Endodermal cell (in vitro differentiated cells): ENCODE results near the gene YIF1A. TPM values are rescaled to one million over a fixed set of nuclear protein-coding genes. Genes with fewer than 3 reads are reported as not detected.

Experiments
- DNase-seq: peaks from one replicate; pipeline ENCODE4 v3.0.0-alpha.2; 2017
- H3K27ac ChIP-seq: 2 replicates; pipeline ENCODE4 v1.5.1; 2013; ENCODE audit warnings: mild to moderate bottlenecking, low read depth, low read length, moderate library complexity
- H3K27me3 ChIP-seq: 2 replicates; pipeline ENCODE4 v1.6.1; 2013; ENCODE audit warnings: mild to moderate bottlenecking, low read length, moderate library complexity; ENCODE audit not compliant: insufficient read depth, control insufficient read depth, poor library complexity, severe bottlenecking
- H3K36me3 ChIP-seq: 2 replicates; pipeline ENCODE4 v1.7.0; 2013; ENCODE audit warnings: mild to moderate bottlenecking, low read length, moderate library complexity; ENCODE audit not compliant: control insufficient read depth, insufficient read depth
- H3K4me1 ChIP-seq: one replicate; pipeline ENCODE4 v1.7.0; 2013; ENCODE audit warnings: low read length; ENCODE audit not compliant: control insufficient read depth, insufficient read depth
- H3K4me3 ChIP-seq: 2 replicates; pipeline ENCODE4 v1.5.1; 2013; ENCODE audit warnings: mild to moderate bottlenecking, low read length, moderate library complexity
- H3K9ac ChIP-seq: 2 replicates; pipeline ENCODE4 v1.6.1; 2013; ENCODE audit warnings: mild to moderate bottlenecking, low read length, moderate library complexity; ENCODE audit not compliant: poor library complexity, severe bottlenecking; ENCODE audit errors: extremely low read depth
- H3K9me3 ChIP-seq: 2 replicates; pipeline ENCODE4 v1.6.1; 2013; ENCODE audit warnings: mild to moderate bottlenecking, low read length, moderate library complexity; ENCODE audit not compliant: control insufficient read depth
- H3K27ac Mint-ChIP-seq: 2 replicates; pipeline ENCODE4 v1.8.0; 2020; ENCODE audit warnings: mixed read lengths
- H3K27me3 Mint-ChIP-seq: 2 replicates; pipeline ENCODE4 v1.8.0; 2021; ENCODE audit warnings: mild to moderate bottlenecking, mixed read lengths; ENCODE audit not compliant: insufficient read depth
- H3K36me3 Mint-ChIP-seq: 2 replicates; pipeline ENCODE4 v1.8.0; 2020; ENCODE audit warnings: low read depth, mixed read lengths
- H3K4me1 Mint-ChIP-seq: 2 replicates; pipeline ENCODE4 v1.8.0; 2020; ENCODE audit warnings: mixed read lengths
- H3K4me3 Mint-ChIP-seq: 2 replicates; pipeline ENCODE4 v1.8.0; 2020; ENCODE audit warnings: mild to moderate bottlenecking, moderate library complexity, mixed read lengths
- H3K9me3 Mint-ChIP-seq: 2 replicates; pipeline ENCODE4 v1.8.0; 2020; ENCODE audit warnings: mild to moderate bottlenecking, mixed read lengths
- CTCF ChIP-seq: fragments of 200-600 bp; sonication (generic); conservative IDR thresholded peaks from 2 replicates; pipeline ENCODE4 v1.5.0; 2021; ENCODE audit warnings: antibody characterized with exemption, mild to moderate bottlenecking
- WGBS, 2 experiments: methylation state at CpG; one replicate each; pipeline versions ENCODE4 v1.1.5 to v1.1.7; 2013; ENCODE audit warnings: missing lambda C conversion rate in 2 of 2, mixed read lengths in 1 of 2; ENCODE audit not compliant: insufficient coverage in 1 of 2, insufficient read length in 1 of 2; 5-methylcytosine and 5-hydroxymethylcytosine counted together
- total RNA-seq, 2 donors: library from RNA; stranded (reverse); fragmentation: NEBNext Ultra II Directional in 1 of 2; extraction: Animal tissue kit (Norgen Biotek cat#: 25700) in 1 of 2; gene quantifications; 2 replicates in 1 of 2; 3 replicates in 1 of 2; pipeline ENCODE4 v1.2.1, GENCODE V29; 2021

The YIF1A gene
- total RNA-seq, 2 donors from 2014 or later: 70.6 to 80.1 TPM

GRCh38 chr11:66262696-66263095 lies 26.2 kb downstream of the YIF1A start:
- Mint-ChIP-seq H3K36me3 (peaks cover 47% of the 10 kb centered on the region), H3K27me3 (no peaks in the 10 kb centered on the region), H3K27ac (no peak overlapping the region), H3K4me3 (no peak overlapping the region), H3K4me1 (peaks cover 5% of the 10 kb centered on the region), H3K9me3 (no peaks in the 10 kb centered on the region)
- Histone ChIP-seq H3K9me3 (no peaks in the 10 kb centered on the region), H3K4me1 (no peaks in the 10 kb centered on the region), H3K9ac (no peak overlapping the region), H3K4me3 (no peak overlapping the region), H3K27me3 (no peaks in the 10 kb centered on the region), H3K36me3 (peaks cover 54% of the 10 kb centered on the region), H3K27ac (no peak overlapping the region)
- TF ChIP-seq CTCF: no peak
- WGBS, 2 experiments: 96 to 99% methylated on average over 8 to 12 of the region's 12 CpGs
- no peak for DNase-seq

GRCh38 chr11:66262191-66262590 lies 26.8 kb downstream of the YIF1A start:
- Histone ChIP-seq H3K9me3 (no peaks in the 10 kb centered on the region), H3K27me3 (no peaks in the 10 kb centered on the region), H3K36me3 (peaks cover 54% of the 10 kb centered on the region), H3K9ac (no peak overlapping the region), H3K4me3 (no peak overlapping the region), H3K27ac (no peak overlapping the region), H3K4me1 (no peaks in the 10 kb centered on the region)
- H3K4me3 Mint-ChIP-seq: no peak overlapping the region
- peaks cover 4% of the 10 kb centered on the region for H3K4me1 Mint-ChIP-seq
- 92 to 95% methylated on average over 3 to 5 of the region's 5 CpGs for WGBS, 2 experiments
- peaks cover 47% of the 10 kb centered on the region for H3K36me3 Mint-ChIP-seq
- no peak for DNase-seq
- H3K9me3 Mint-ChIP-seq: no peaks in the 10 kb centered on the region
- no peak overlapping the region for H3K27ac Mint-ChIP-seq
- TF ChIP-seq CTCF: no peak
- H3K27me3 Mint-ChIP-seq: no peaks in the 10 kb centered on the region

GRCh38 chr11:66261578-66261977 lies 27.4 kb downstream of the YIF1A start:
- no peaks in the 10 kb centered on the region for H3K9me3 Mint-ChIP-seq
- DNase-seq: no peak
- H3K4me3 Mint-ChIP-seq: no peak overlapping the region
- H3K27me3 ChIP-seq: no peaks in the 10 kb centered on the region
- H3K4me3 ChIP-seq: no peak overlapping the region
- no peak overlapping the region for H3K27ac Mint-ChIP-seq
- TF ChIP-seq CTCF: no peak
- peaks cover 51% of the 10 kb centered on the region for H3K36me3 ChIP-seq
- H3K9me3 ChIP-seq: no peaks in the 10 kb centered on the region
- H3K27ac ChIP-seq: no peak overlapping the region
- peaks cover 2% of the 10 kb centered on the region for H3K4me1 Mint-ChIP-seq
- peaks cover 43% of the 10 kb centered on the region for H3K36me3 Mint-ChIP-seq
- H3K9ac ChIP-seq: no peak overlapping the region
- no peaks in the 10 kb centered on the region for H3K4me1 ChIP-seq
- H3K27me3 Mint-ChIP-seq: no peaks in the 10 kb centered on the region
- 94 to 98% methylated on average over 13 to 16 of the region's 16 CpGs for WGBS, 2 experiments
